Medulla oblongata (tissue), 1 donor: Measurements from ENCODE around the gene OXLD1.

Experiments used
- DNase-seq: peaks from one replicate; pipeline ENCODE4 v3.0.0-alpha.2; 2015; ENCODE audit errors: extremely low spot score

The OXLD1 gene

DNA sequence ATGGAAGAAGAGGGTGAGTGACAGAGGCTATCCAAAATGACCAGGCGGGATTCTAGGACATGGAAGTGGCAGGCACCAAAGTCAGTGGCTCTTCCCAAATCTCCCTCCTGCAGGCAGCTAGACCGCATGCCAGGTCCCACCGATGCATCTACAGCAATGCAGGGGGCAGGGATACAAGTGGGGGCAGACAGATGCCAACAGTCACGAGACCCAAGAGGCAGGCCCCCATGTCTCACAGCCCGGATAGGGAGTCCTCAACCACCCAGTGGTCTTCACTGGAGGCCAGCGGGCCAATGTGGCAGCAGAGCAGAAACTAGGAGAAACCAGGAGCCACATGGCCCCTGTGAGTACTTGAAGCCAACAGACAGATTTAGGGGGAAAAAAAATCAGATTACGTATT is 49.5 kb downstream of the OXLD1 start:
- DNase-seq, result no peak

- DNase-seq, result no peak
These were observed 50.9 kb downstream of the OXLD1 start for GRCh38 chr17:81615401-81615930.
